GM03348 (cell line): ENCODE results near the gene CTSD.

Source experiments
- DNase-seq: peaks from one replicate; pipeline ENCODE4 v3.0.0; 2012; ENCODE audit warnings: low spot score

CTSD gene

DNA sequence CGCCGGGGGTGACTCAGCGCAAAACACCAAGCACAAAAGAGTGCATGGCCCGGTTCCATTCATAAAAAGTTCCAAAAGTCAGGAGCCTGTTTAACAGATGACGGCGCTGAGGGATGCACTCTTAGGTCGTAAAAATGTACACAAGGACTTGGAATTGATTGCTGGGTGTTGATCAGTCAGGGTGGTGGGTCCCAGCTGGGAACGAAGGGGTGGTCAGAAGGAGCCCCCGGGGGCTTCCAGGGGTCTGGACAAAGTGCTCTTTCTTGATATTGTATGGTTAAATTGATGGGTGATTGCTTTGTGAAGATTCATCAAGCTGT lies 34.1 kb downstream of the CTSD start:
- no peak for DNase-seq

DNA sequence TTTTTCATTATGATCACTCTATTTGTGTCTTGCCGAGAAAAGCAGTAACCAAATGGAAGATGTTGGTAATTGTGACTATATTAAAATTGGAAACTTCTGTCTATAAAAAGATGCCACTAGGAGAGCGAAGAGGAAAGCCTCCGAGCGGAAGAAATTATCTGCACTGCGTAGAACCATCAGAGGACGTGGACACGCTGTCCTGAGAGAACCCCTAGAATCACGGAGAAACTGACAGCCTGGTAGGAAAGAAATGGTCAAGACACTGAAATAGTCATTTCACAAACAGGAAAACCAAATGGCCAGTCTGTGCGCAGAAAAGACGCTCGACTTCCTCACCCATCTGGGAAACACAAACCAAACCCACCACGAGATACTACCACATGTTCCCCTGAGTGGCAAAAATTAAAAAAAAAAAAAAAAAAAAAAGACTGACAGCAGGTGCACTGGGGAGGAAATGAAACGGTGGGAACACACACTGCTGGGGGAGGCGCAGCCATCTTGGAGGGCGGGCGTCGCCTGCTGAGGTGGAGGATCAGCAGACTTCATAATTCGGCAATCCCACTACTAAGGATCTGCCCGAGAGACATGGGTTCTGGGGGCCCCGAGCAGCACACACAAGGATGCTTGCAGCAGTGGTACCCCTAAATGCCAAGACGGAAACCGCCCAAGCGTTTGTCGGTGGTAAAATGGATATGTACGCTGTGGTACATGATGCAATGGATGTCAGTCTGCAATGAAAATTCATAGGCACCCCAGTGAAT lies 34.6 kb downstream of the CTSD start:
- peak; percentile 80 for DNase-seq

DNA sequence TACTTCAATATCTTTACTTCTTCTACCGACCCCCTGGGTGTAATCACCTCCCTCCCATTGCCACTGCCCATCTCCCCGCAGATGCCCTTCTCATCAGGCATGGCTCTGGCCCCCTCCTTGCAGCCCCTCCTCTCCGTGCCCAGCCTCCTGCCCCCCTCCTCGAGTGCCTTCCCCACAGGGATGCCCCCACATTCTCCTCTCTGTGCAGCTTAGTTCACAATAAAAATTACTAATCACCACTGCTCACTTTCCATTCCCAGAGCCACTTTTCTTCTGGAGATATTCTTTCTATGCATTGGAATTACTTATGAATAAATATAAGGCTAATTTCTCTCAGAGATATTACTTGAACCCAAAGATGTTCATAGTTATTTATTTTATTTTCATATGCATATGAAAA lies 35.4 kb downstream of the CTSD start:
- no peak for DNase-seq

DNA sequence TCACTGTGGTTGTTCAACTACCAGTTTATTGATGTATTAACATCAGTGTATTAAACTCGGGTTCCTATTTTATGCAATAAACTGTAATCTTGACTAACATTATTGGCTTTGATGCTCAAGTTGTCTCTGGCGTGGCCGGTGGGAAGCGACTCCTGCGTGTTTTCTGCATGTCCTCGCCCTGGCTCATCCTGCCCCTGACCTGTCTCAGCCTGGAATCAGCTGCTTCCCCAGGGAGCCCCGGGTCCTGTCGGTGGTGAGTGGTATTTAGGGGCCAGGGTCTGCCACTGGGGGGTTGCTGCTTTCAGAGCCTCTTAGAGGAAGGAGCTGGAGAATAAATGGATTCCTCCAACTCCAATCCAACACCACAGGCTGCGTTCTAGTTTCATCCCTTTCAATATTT lies 35.9 kb downstream of the CTSD start:
- DNase-seq, result no peak

DNA sequence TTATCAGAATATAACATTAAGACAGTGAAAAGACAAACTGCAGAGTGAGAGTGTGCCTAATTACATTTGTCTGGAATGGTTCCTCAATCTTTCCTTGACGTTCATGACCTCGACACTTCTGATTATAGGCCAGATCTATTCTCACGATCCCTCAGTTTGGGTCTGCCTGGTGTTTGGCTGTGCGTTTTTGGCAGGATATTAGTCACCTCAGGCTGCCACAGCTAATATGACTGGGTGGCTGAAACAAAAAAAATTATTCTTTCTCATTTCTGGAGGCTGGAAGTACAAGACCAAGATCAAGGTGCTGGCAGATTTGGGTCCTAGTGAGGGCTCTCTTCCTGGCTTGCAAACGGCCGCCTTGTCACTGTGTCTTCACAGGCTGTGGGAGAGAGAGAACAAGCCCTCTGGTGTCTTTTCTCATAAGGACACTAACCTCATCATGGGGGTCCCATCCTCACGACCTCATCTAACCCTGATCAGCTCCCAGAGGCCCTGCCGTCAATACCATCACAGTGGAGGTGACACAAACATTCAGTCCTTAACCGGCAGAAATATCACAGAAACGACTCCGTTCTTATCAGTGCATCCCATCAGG lies 36.5 kb downstream of the CTSD start:
- no peak for DNase-seq

DNA sequence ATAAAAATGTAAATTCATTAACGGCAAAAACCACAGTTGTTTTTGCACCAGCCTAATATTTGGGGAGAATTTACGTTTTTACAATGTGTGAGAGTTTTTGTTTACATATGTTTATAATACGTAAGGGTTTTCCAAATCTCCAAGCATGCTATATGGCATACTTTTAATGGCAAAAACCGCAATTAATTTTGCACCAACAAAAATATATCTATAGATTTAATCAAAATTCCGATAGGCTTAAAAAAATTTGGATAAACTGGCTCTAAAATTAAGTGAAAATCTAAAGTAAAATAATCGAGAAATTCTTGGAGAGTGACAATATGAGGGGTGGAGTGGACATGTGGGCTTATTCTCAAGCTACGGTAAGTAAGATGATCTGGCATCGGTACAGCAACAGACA lies 43.9 kb downstream of the CTSD start:
- no peak for DNase-seq

DNA sequence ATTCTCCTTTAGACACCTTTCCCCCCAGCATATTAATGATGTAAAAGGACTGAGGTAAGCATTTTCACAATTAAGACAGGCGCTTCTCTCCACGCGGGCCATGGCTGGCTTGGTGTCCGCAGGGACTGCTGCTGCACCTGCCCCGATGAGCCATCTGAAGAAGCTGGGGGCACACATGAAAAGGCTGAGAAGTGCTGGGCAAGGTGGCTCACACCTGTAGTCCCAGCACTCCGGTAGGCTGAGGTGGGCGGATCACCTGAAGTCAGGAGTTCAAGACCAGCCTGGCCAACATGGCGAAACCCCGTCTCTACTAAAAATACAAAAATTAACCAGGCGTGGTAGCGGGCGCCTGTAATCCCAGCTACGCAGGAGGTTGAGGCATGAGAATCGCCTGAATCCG lies 45.4 kb downstream of the CTSD start:
- DNase-seq, result no peak

DNA sequence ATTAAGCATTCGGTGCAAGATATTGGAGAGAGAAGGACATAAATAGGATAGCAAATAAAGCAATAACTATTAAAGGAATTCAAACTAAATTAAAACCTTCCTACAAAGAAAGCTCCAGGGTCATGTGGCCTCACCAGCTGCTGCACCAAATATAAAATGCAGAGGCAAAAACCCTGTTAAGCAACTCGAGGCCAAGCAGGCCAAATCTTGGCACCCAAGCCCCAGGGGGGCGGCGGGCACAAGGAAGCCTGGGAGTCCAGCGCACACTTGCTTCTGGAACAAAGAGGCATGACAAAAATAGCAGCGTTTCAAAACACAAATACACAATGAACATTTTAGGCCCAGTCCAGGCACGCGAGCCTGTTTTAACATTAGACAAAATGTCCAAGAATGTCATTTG lies 46.0 kb downstream of the CTSD start:
- DNase-seq, result no peak

DNA sequence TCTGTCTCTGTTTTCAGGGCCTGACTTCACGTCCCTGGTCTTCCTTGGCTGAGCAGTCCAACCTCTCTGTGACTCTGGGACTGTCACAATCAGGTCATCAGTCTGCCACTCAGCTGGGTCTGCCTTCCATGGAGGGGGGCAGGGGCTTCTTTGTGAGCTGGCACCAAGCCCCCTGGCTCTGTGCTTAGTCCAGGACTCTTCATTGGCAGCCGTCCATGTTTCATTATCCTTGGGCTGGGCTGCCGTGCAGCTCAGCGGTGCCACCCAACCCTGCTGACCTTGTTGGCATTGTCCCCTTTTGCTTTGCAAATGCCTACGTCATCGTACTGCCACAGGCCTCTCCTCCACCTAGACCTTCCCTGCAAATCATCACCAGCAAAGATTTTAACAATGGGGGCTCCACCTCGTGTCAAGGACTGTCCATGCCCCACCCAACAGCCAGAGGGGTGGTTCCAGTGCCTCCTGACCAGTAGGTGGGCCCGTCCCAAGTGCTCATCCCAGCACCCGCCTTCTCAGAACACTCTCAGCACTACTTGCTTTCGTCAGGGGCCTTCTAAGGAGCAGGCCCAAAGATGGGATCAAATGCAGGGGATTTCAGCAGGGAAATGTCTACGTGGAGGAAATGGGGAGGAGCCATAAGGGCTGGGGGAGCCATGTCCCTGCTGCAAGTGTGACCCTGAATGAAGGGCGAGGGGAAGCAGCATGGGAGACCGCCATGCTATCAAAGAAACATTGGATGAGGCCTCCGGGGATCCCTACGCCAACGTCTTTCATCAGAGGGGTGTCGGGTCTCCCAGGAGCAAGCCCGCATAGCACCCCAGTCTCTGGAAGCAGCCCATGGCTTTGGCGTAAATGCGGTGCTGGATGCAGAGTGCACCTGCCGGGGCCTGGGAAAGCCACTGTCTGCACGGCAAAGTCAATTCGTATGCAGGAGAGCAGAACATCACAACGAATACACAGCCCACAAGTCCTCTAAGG lies 48.5 kb downstream of the CTSD start:
- no peak for DNase-seq

DNA sequence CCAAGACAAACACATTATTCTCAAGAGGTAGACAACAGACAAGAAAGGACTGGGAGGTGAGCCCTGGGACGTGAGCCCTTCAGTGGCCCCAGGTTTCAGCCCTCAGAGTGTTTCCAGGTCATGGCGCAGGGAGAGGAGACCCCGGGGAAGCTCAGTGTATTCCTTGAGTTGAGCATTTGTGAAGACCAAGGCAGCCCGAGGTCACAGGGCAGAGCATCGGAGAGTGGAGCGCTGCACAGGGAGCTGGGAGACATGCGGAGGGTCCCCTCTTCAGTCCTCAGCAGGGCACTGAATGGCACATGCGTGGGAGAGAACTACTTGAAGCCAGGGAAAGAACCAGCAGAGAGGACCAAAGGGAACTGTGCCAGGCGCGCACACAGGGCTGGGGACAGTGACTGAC lies 55.0 kb downstream of the CTSD start:
- DNase-seq, result no peak

DNA sequence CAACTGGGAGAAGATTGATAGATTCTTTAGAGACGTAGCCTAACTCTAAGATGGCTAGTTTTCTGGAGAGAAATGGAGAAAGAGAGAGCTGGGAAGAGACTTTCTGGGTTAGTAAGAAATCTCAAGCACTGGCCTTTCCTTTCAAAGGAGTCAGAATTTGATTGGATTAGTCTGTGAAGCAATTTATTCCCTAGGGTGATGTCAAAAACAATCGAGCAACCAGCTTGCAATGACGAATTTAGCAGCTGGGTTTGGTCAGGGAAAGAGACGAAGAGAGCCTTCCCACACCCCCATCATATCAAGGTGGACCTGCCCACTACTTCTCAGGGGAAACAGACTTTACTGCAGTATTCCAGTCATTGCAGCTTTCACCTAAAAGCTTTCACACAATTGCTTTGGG lies 56.0 kb downstream of the CTSD start:
- no peak for DNase-seq

DNA sequence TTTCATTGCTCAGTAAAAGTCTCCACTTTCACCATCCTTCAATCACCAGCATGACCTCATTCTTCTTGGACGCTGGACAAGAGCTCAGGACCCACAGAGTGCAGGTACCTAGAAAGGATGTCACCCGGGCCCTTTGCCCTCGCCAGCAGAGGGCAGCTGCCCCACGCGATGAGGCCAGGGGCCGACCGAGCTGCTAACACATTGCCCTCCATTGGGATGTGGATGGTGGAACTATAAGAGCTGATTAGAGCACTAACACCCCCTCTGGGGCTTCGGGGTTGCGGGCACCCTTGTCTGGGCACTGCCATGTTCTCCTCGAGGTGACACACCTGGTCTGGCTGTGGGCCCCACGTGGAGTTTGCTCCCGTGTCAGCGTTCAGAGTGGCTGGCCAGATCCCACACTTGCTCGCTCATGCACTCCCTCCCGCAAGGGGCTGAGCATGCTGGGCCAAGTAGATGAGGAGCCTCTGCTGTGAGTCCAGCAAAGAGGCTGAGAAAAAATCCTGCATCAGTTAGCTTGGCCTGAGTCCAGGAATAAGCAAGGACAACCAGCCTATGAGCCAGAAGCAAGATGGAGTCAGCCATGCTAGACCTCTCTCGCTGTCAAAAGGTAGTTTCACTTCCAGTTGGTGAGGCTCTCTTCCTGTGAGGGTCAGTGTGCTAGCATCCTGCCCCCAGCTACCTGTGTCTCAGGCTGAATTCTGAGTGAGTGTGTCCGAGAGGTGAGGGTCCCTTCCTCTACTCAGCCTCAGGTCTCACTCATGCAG lies 56.9 kb downstream of the CTSD start:
- no peak for DNase-seq

DNA sequence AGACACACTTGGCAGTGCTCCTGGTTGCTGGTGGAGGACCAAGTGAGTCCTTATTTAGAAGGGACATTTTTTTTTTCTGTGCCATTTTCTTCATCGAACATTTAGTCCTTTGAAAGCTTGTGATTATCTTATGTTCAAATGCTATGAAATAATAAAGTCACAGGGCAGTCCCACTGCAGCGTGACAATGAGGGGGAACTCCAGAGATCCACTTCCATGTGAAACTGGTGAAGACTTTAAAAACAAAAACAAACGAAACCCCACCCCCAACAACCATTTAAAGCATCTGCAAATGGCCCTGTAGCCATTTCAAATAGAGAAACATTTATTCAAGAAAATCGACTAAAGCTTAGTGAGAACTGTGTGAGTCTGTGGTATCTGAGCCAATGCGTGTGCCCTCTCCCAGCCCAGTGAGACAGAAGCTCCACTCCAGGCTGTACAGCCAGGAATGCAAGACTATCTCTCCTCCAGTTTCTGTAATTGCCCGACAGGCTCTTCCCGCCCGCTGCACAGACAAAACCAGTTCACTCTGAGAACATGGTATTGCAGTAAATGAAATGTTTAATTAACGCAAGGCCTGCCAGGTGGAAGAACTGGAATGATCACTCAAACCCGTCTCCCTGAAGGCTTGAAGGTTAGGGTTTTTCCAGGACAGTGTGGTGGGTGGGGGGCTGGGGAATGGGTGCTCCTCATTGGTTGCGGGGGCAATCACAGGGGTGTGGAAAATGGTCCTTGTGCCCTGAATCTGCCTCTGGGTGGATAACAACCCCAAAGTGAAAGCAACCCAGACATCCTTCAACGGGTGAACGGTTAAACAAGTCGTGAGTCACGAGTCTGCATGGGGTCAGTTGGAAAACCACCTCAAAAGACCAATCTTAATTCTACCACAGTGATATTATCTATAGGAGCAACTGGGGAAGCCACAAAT lies 58.3 kb downstream of the CTSD start:
- no peak for DNase-seq

DNA sequence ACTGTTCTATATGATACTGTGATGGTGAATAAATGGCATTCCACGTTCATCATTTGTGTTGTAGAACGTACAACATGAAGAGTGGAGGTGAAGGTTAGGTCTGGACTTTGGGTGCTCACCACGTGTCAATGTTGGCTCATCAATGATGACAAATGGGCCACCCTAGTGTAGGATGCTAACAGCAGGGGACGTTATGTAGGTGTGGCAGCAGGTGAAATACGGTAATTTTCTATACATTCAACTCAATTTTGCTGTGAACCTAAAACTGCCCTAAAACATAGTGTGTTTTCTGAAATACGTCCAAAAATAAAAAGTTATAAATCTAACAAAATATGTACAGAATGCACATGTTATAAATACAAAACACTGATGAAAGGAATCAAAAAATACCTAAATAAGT lies 60.6 kb downstream of the CTSD start:
- no peak for DNase-seq
